ENCODE data around the gene RBM44. TPM values are rescaled to one million over a fixed set of nuclear protein-coding genes. Genes with fewer than 3 reads are reported as not detected.

Gene RBM44
- total RNA-seq, 1 experiment from 2014 or later: 0.94 TPM

GRCh38 chr2:237799060-237799428 lies 465 bp downstream of the RBM44 start:
- no peaks in the 10 kb centered on the region for H3K79me2 ChIP-seq (ENCODE audit: low read depth)
- H3K27ac ChIP-seq: no peak overlapping the region
- no TSS peak for BruUV-seq (replicated peaks)
- ChIA-PET POLR2A (ENCODE audit: unreplicated experiment) (no interaction called here), CTCF (no interaction called here)
- no peak for DNase-seq
- H3K4me1 ChIP-seq (replicated peaks; ENCODE audit: insufficient read depth): no peaks in the 10 kb centered on the region
- H4K20me1 ChIP-seq (ENCODE audit: insufficient read depth): no peaks in the 10 kb centered on the region
- no peaks in the 10 kb centered on the region for H3K9me2 ChIP-seq (ENCODE audit: insufficient read depth)
- no peak overlapping the region for H3K4me2 ChIP-seq
- H3K36me3 ChIP-seq (ENCODE audit: low read depth): no peaks in the 10 kb centered on the region
- no peaks in the 10 kb centered on the region for H3K27me3 ChIP-seq (ENCODE audit: insufficient read depth, low read depth)
- H3F3A ChIP-seq (ENCODE audit: insufficient read depth, low read depth): peaks cover 7% of the 10 kb centered on the region; the same call in 1 of the 2 replicates
- intact Hi-C loops (cut with micrococcal nuclease; ENCODE audit: unreplicated experiment): no loop called here
- H3K9me3 ChIP-seq (ENCODE audit: insufficient read depth, low read depth): no peaks in the 10 kb centered on the region
- TF ChIP-seq CTCF (conservative IDR thresholded peaks at IDR 0.05): no peak
- no peak for TF ChIP-seq EZH2 (IDR thresholded peaks at IDR 0.05; ENCODE audit: low read depth)
- H2AFZ ChIP-seq: no peak overlapping the region
- no peak overlapping the region for H3K4me3 ChIP-seq

- H3K79me2 ChIP-seq (ENCODE audit: low read depth): no peaks in the 10 kb centered on the region
- H3K36me3 ChIP-seq (ENCODE audit: low read depth): no peaks in the 10 kb centered on the region
- no TSS peak for BruUV-seq (replicated peaks)
- no peak overlapping the region for H2AFZ ChIP-seq
- intact Hi-C loops (cut with micrococcal nuclease; ENCODE audit: unreplicated experiment): no loop called here
- no peak overlapping the region for H3K4me3 ChIP-seq
- H3K4me1 ChIP-seq (replicated peaks; ENCODE audit: insufficient read depth): no peaks in the 10 kb centered on the region
- H4K20me1 ChIP-seq (ENCODE audit: insufficient read depth): no peaks in the 10 kb centered on the region
- TF ChIP-seq CTCF (conservative IDR thresholded peaks at IDR 0.05) (no peak), EZH2 (IDR thresholded peaks at IDR 0.05; ENCODE audit: low read depth) (no peak)
- ChIA-PET POLR2A (ENCODE audit: unreplicated experiment) (no interaction called here), CTCF (no interaction called here)
- H3K9me3 ChIP-seq (ENCODE audit: insufficient read depth, low read depth): no peaks in the 10 kb centered on the region
- no peak overlapping the region for H3K4me2 ChIP-seq
- H3K27ac ChIP-seq: no peak overlapping the region
- H3K9me2 ChIP-seq (ENCODE audit: insufficient read depth): peaks cover 5% of the 10 kb centered on the region; the same call in 1 of the 2 replicates
- no peaks in the 10 kb centered on the region for H3F3A ChIP-seq (ENCODE audit: insufficient read depth, low read depth)
- no peak for DNase-seq
- H3K27me3 ChIP-seq (ENCODE audit: insufficient read depth, low read depth): no peaks in the 10 kb centered on the region
Observed at GRCh38 chr2:237801466-237801865, 2.9 kb downstream of the RBM44 start.

- Histone ChIP-seq H3K27ac (no peak overlapping the region), H3K27me3 (ENCODE audit: insufficient read depth, low read depth) (no peaks in the 10 kb centered on the region), H3K4me1 (replicated peaks; ENCODE audit: insufficient read depth) (no peaks in the 10 kb centered on the region), H3K4me2 (no peak overlapping the region), H3K36me3 (ENCODE audit: low read depth) (no peaks in the 10 kb centered on the region), H4K20me1 (ENCODE audit: insufficient read depth) (no peaks in the 10 kb centered on the region), H3K9me3 (ENCODE audit: insufficient read depth, low read depth) (no peaks in the 10 kb centered on the region), H3K4me3 (no peak overlapping the region), H3F3A (ENCODE audit: insufficient read depth, low read depth) (no peaks in the 10 kb centered on the region), H3K79me2 (ENCODE audit: low read depth) (no peaks in the 10 kb centered on the region), H2AFZ (no peak overlapping the region), H3K9me2 (ENCODE audit: insufficient read depth) (peaks cover 5% of the 10 kb centered on the region; the same call in 1 of the 2 replicates)
- TF ChIP-seq CTCF (conservative IDR thresholded peaks at IDR 0.05) (no peak), EZH2 (IDR thresholded peaks at IDR 0.05; ENCODE audit: low read depth) (no peak)
- BruUV-seq (replicated peaks): no TSS peak
- DNase-seq: no peak
- ChIA-PET CTCF (no interaction called here), POLR2A (ENCODE audit: unreplicated experiment) (no interaction called here)
- intact Hi-C loops (cut with micrococcal nuclease; ENCODE audit: unreplicated experiment): no loop called here
Observed at GRCh38 chr2:237806334-237806733, 7.8 kb downstream of the RBM44 start.

Measured in PC-9 (cell line).